CD8-positive, alpha-beta memory T cell (primary cell): ENCODE data around the gene SFXN5. TPM values are rescaled to one million over a fixed set of nuclear protein-coding genes. Genes with fewer than 3 reads are reported as not detected.

Experiments
- CTCF ChIA-PET: fragments of 350-600 bp; sonication (Branson Sonifier 250); formaldehyde crosslinking; loops from one replicate; lab custom pipeline; 2021; ENCODE audit warnings: antibody characterized with exemption; lab: Charles Lee
- POLR2A ChIA-PET: fragments of 350-600 bp; sonication (Branson Sonifier 250); formaldehyde crosslinking; loops from one replicate; lab custom pipeline; 2021; ENCODE audit warnings: antibody characterized with exemption; lab: Charles Lee
- DNase-seq, 5 donors: peaks; one replicate each; pipeline versions ENCODE4 v3.0.0 to v3.0.0-alpha.2; 2020 to 2022; ENCODE audit warnings: mixed read lengths in 1 of 5
- H3K27ac ChIP-seq: one replicate; pipeline ENCODE4 v1.7.0; 2013; ENCODE audit warnings: low read depth, mild to moderate bottlenecking, low read length, moderate library complexity
- H3K27me3 ChIP-seq: 2 replicates; pipeline ENCODE4 v1.7.0; 2013; ENCODE audit warnings: low read length, mild to moderate bottlenecking; ENCODE audit not compliant: insufficient read depth, poor library complexity, severe bottlenecking
- H3K36me3 ChIP-seq: 2 replicates; pipeline ENCODE4 v1.7.0; 2013; ENCODE audit warnings: mild to moderate bottlenecking, low read length, moderate library complexity; ENCODE audit not compliant: insufficient read depth
- H3K4me1 ChIP-seq: 2 replicates; pipeline ENCODE4 v1.7.0; 2013; ENCODE audit warnings: mild to moderate bottlenecking, low read length, moderate library complexity; ENCODE audit not compliant: insufficient read depth
- H3K4me3 ChIP-seq: 2 replicates; pipeline ENCODE4 v1.7.0; 2013; ENCODE audit warnings: mild to moderate bottlenecking, low read length
- H3K9me3 ChIP-seq: 2 replicates; pipeline ENCODE4 v1.7.0; 2013; ENCODE audit warnings: mild to moderate bottlenecking, low read length
- H3K27ac Mint-ChIP-seq, 8 donors: one replicate each; pipeline ENCODE4 v1.8.0; 2020 to 2021; ENCODE audit warnings: mixed read lengths in 8 of 8, mild to moderate bottlenecking in 6 of 8, inconsistent platforms in 3 of 8, moderate library complexity in 3 of 8
- H3K27me3 Mint-ChIP-seq, 2 donors: one replicate each; pipeline ENCODE4 v1.8.0; 2020 to 2021; ENCODE audit warnings: mixed read lengths in 2 of 2, mild to moderate bottlenecking in 1 of 2, moderate library complexity in 1 of 2
- H3K36me3 Mint-ChIP-seq, 3 donors: one replicate each; pipeline ENCODE4 v1.8.0; 2020 to 2021; ENCODE audit warnings: mixed read lengths in 3 of 3, inconsistent platforms in 1 of 3, mild to moderate bottlenecking in 1 of 3
- H3K4me1 Mint-ChIP-seq, 3 donors: one replicate each; pipeline ENCODE4 v1.8.0; 2020 to 2021; ENCODE audit warnings: mixed read lengths in 3 of 3, inconsistent platforms in 1 of 3, mild to moderate bottlenecking in 1 of 3
- H3K4me3 Mint-ChIP-seq, 7 donors: one replicate each; pipeline ENCODE4 v1.8.0; 2020 to 2021; ENCODE audit warnings: mixed read lengths in 7 of 7, mild to moderate bottlenecking in 6 of 7, moderate library complexity in 4 of 7, inconsistent platforms in 2 of 7
- H3K9me3 Mint-ChIP-seq, 5 donors: one replicate each; pipeline ENCODE4 v1.8.0; 2020 to 2022; ENCODE audit warnings: mixed read lengths in 5 of 5, mild to moderate bottlenecking in 3 of 5, moderate library complexity in 2 of 5, inconsistent platforms in 1 of 5
- polyA plus RNA-seq: library from polyadenylated mRNA; unstranded; fragments of 300-500 nt; fragmentation: Illumina TruSeq; gene quantifications from one replicate; pipeline ENCODE4 v1.2.3, GENCODE V29; 2021
- total RNA-seq, 2 experiments: library from RNA; stranded (reverse); gene quantifications; one replicate each; pipeline ENCODE4 v1.2.3, GENCODE V29; 2021

The SFXN5 gene
- total and polyA plus RNA-seq, 3 experiments from 2014 or later: 1.8 to 19.1 (median 16.8) TPM

DNA sequence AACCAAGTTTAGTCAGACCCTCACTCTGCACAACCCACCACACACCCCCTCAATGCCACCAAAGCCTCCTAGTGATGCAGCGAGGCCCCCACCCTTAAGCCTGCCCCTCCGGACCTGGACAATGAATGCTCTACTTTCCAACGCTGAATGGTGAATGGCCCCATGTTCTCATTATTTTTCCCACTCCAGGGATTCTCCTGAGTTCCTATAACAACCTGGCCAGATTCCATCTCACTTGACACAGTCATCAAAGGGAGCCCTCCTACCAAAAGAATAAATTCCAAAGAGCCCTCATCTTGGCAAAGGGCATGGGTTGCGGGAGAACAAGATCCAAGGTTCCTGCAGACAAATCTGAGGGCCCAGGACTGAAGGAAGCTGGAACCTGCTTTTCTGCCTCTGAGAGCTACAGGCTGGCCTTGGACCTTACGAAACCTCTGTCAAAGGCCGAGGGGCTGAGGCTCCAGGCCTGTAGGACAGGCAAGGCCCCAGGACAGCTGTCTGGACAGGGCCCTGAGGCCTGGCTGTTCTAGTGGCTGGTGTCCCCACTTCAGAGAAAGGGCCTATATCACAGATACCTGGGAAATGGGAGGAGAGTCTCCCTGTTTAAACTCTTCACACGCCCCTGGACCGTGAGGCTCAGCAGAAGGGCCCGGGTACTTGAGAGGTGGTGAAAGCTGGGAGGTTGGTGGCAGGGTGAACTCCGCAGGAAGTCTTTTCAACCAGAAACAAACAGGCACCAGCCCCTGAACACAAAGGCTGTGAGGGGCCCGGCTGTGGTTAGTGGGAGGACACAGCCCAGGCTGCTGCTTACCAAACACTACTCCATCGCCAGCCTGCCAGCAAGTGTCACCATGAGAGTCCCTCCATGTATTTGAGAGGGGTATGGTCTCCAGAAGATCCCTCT is 27.3 kb downstream of the SFXN5 start:
- ChIA-PET CTCF (no interaction called here), POLR2A (no interaction called here)
- DNase-seq: peak in 1 of 5 donors; percentile 1
- no peaks in the 10 kb centered on the region for H3K36me3 ChIP-seq
- Mint-ChIP-seq H3K4me3 (peak overlapping the region in 1 of 7 donors; percentile 52), H3K4me1 (no peaks in the 10 kb centered on the region), H3K9me3 (no peaks in the 10 kb centered on the region), H3K27ac (peak overlapping the region in 2 of 8 donors; percentile 30 to 43), H3K27me3 (no peaks in the 10 kb centered on the region), H3K36me3 (peaks cover 0 to 3% (median 0%) of the 10 kb centered on the region in 3 donors)
- H3K4me3 ChIP-seq: no peak overlapping the region
- no peaks in the 10 kb centered on the region for H3K27me3 ChIP-seq
- no peaks in the 10 kb centered on the region for H3K4me1 ChIP-seq
- no peak overlapping the region for H3K27ac ChIP-seq
- H3K9me3 ChIP-seq: no peaks in the 10 kb centered on the region

- ChIA-PET CTCF (no interaction called here), POLR2A (no interaction called here)
- Histone ChIP-seq H3K4me3 (no peak overlapping the region), H3K36me3 (no peaks in the 10 kb centered on the region), H3K27me3 (no peaks in the 10 kb centered on the region), H3K9me3 (no peaks in the 10 kb centered on the region), H3K27ac (no peak overlapping the region), H3K4me1 (no peaks in the 10 kb centered on the region)
- no peak for DNase-seq
- Mint-ChIP-seq H3K36me3 (peaks cover 0 to 3% (median 0%) of the 10 kb centered on the region in 3 donors), H3K27ac (no peak overlapping the region), H3K9me3 (no peaks in the 10 kb centered on the region), H3K27me3 (no peaks in the 10 kb centered on the region), H3K4me3 (no peak overlapping the region), H3K4me1 (no peaks in the 10 kb centered on the region)
Observed at GRCh38 chr2:73043276-73043675, 28.2 kb downstream of the SFXN5 start.

GRCh38 chr2:73037947-73038585 is 33.4 kb downstream of the SFXN5 start:
- POLR2A ChIA-PET: no interaction called here
- no peaks in the 10 kb centered on the region for H3K27me3 ChIP-seq
- no peaks in the 10 kb centered on the region for H3K9me3 ChIP-seq
- no peak overlapping the region for H3K27ac Mint-ChIP-seq
- H3K9me3 Mint-ChIP-seq: no peaks in the 10 kb centered on the region
- H3K27ac ChIP-seq: no peak overlapping the region
- no peak overlapping the region for H3K4me3 ChIP-seq
- H3K36me3 Mint-ChIP-seq: peaks cover 0 to 10% (median 1%) of the 10 kb centered on the region in 3 donors
- H3K4me1 ChIP-seq: no peaks in the 10 kb centered on the region
- H3K4me3 Mint-ChIP-seq: no peak overlapping the region
- no peak for DNase-seq
- no peaks in the 10 kb centered on the region for H3K27me3 Mint-ChIP-seq
- CTCF ChIA-PET: no interaction called here
- no peaks in the 10 kb centered on the region for H3K36me3 ChIP-seq
- no peaks in the 10 kb centered on the region for H3K4me1 Mint-ChIP-seq

DNA sequence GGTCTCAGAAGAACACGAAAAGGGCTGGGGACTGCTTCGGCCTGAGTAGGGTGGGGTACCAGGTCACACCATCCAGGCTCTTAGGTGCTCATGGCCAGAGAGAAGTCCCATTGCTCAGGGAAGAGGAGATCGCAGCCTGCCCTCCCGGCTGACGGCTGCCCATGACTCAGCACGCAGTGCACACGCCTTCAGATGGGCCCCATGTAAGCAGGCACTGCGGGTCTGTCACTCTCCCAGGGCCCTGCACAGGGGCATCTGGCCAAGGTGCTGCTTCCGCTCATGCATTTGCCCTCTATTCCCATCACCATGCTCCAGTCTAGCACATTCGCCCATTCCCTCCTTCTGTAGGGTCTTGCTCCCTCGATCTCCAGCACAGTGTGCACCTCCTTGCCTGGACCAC is 34.7 kb downstream of the SFXN5 start:
- H3K4me3 Mint-ChIP-seq: no peak overlapping the region
- ChIA-PET CTCF (no interaction called here), POLR2A (no interaction called here)
- H3K9me3 Mint-ChIP-seq: no peaks in the 10 kb centered on the region
- no peaks in the 10 kb centered on the region for H3K27me3 Mint-ChIP-seq
- H3K27me3 ChIP-seq: no peaks in the 10 kb centered on the region
- no peak overlapping the region for H3K27ac Mint-ChIP-seq
- H3K27ac ChIP-seq: no peak overlapping the region
- H3K36me3 Mint-ChIP-seq: peaks cover 0 to 10% (median 1%) of the 10 kb centered on the region in 3 donors
- no peaks in the 10 kb centered on the region for H3K9me3 ChIP-seq
- no peaks in the 10 kb centered on the region for H3K4me1 Mint-ChIP-seq
- no peaks in the 10 kb centered on the region for H3K36me3 ChIP-seq
- no peak overlapping the region for H3K4me3 ChIP-seq
- no peak for DNase-seq
- H3K4me1 ChIP-seq: no peaks in the 10 kb centered on the region

GRCh38 chr2:73035899-73036711 is 35.4 kb downstream of the SFXN5 start:
- H3K9me3 ChIP-seq: no peaks in the 10 kb centered on the region
- Mint-ChIP-seq H3K27ac (no peak overlapping the region), H3K27me3 (no peaks in the 10 kb centered on the region), H3K36me3 (peaks cover 0 to 14% (median 1%) of the 10 kb centered on the region in 3 donors), H3K4me1 (no peaks in the 10 kb centered on the region), H3K9me3 (no peaks in the 10 kb centered on the region), H3K4me3 (no peak overlapping the region)
- H3K4me3 ChIP-seq: no peak overlapping the region
- no peak for DNase-seq
- CTCF ChIA-PET: no interaction called here
- POLR2A ChIA-PET: no interaction called here
- H3K4me1 ChIP-seq: no peaks in the 10 kb centered on the region
- H3K36me3 ChIP-seq: no peaks in the 10 kb centered on the region
- H3K27ac ChIP-seq: no peak overlapping the region
- H3K27me3 ChIP-seq: no peaks in the 10 kb centered on the region

DNA sequence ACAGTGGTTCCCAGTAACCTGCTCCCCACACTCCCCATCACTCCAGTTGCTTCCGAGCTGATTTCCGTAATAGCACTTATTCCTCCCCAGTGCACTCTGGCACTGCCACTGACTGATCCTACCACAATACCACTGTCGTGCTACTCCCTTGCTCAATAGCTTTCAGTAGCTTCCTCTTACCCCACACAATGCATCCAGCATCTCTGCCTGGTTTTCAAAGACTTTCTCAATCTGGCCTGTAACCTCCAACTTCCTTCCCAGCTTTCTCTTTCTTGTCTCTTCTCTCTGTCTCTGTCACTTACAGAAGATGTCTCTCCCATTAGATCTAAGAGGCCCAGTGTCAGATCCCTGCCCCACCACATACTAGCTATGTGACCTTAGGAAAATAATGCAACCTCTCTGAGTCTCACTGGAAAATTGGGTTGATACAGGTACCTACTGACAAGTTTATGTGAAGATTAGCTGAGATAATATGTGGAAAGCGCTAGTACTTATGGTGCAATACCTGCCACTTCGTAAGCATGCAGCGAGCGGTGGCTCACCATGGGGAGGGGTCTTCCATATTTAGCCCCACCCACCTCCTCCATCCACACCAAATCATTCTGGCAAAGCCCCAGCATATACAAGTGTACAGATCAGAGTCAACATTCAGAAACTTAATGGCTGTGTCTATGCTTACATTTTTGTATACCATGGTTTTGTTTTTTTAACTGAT is 36.7 kb downstream of the SFXN5 start:
- POLR2A ChIA-PET: no interaction called here
- CTCF ChIA-PET: no interaction called here

GRCh38 chr2:73033766-73034381 is 37.6 kb downstream of the SFXN5 start:
- Mint-ChIP-seq H3K27me3 (no peaks in the 10 kb centered on the region), H3K27ac (peak overlapping the region in 1 of 8 donors; percentile 65), H3K4me3 (no peak overlapping the region), H3K36me3 (peaks cover 0 to 11% (median 1%) of the 10 kb centered on the region in 3 donors), H3K9me3 (no peaks in the 10 kb centered on the region), H3K4me1 (no peaks in the 10 kb centered on the region)
- POLR2A ChIA-PET: no interaction called here
- no peaks in the 10 kb centered on the region for H3K27me3 ChIP-seq
- H3K36me3 ChIP-seq: no peaks in the 10 kb centered on the region
- DNase-seq: no peak
- no peak overlapping the region for H3K27ac ChIP-seq
- H3K9me3 ChIP-seq: no peaks in the 10 kb centered on the region
- no peaks in the 10 kb centered on the region for H3K4me1 ChIP-seq
- H3K4me3 ChIP-seq: no peak overlapping the region
- CTCF ChIA-PET: no interaction called here

More for the DNA sequence above, 36.7 kb downstream of the SFXN5 start:
- Mint-ChIP-seq H3K27ac (peak overlapping the region in 1 of 8 donors; percentile 40), H3K4me1 (no peaks in the 10 kb centered on the region), H3K27me3 (no peaks in the 10 kb centered on the region), H3K9me3 (no peaks in the 10 kb centered on the region), H3K4me3 (no peak overlapping the region), H3K36me3 (peaks cover 0 to 14% (median 1%) of the 10 kb centered on the region in 3 donors)
- no peak overlapping the region for H3K4me3 ChIP-seq
- no peaks in the 10 kb centered on the region for H3K4me1 ChIP-seq
- no peaks in the 10 kb centered on the region for H3K27me3 ChIP-seq
- H3K27ac ChIP-seq: no peak overlapping the region
- no peaks in the 10 kb centered on the region for H3K36me3 ChIP-seq
- no peak for DNase-seq
- H3K9me3 ChIP-seq: no peaks in the 10 kb centered on the region
